Gastroesophageal sphincter (tissue), 3 donors: ENCODE measurements around the gene OR5B2.

Source experiments
- EP300 ChIP-seq: sonication (generic); formaldehyde crosslinking; IDR thresholded peaks from one replicate; pipeline ENCODE4 v1.6.1; 2017; ENCODE audit warnings: antibody characterized with exemption, mild to moderate bottlenecking
- POLR2AphosphoS5 ChIP-seq: sonication (generic); formaldehyde crosslinking; IDR thresholded peaks from one replicate; pipeline ENCODE4 v1.6.1; 2017; ENCODE audit warnings: antibody characterized with exemption
- TF ChIP-seq, protein P1 (sequence below), 4 experiments: fragments of 200-600 bp in 2 of 4; fragments of 450-650 bp in 2 of 4; sonication (generic) in 1 of 4; IDR thresholded peaks; one replicate each; pipeline ENCODE4 v1.5.1; 2017 to 2019; ENCODE audit warnings: antibody characterized with exemption in 4 of 4, mild to moderate bottlenecking in 2 of 4, moderate library complexity in 2 of 4

DNA sequence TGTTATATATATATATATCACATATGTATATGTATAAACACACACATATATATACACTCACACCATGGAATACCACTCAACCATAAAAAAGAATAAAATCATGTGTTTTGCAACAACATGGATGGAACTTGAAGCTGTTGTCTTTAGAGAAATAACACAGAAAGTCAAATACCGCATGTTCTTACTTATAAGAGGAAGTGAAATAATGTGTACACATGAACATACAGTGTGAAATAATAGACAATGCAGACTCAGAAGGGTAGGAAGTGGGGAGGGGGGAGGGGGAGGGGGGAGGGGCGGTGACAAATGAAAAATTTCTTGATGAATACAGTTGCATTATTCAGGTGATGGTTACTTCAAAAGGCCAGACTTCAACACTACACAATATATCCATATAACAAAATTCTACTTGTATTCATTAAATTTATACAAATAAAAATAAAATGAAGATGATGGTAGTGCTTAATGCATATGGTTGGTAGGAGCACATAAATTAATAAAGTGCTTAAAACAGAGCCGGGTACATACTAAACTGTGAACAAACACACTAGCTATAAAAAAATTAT is 5.8 kb upstream of the OR5B2 start:
- no peak for TF ChIP-seq EP300
- TF ChIP-seq POLR2AphosphoS5, result no peak
- TF ChIP-seq, protein P1, sequence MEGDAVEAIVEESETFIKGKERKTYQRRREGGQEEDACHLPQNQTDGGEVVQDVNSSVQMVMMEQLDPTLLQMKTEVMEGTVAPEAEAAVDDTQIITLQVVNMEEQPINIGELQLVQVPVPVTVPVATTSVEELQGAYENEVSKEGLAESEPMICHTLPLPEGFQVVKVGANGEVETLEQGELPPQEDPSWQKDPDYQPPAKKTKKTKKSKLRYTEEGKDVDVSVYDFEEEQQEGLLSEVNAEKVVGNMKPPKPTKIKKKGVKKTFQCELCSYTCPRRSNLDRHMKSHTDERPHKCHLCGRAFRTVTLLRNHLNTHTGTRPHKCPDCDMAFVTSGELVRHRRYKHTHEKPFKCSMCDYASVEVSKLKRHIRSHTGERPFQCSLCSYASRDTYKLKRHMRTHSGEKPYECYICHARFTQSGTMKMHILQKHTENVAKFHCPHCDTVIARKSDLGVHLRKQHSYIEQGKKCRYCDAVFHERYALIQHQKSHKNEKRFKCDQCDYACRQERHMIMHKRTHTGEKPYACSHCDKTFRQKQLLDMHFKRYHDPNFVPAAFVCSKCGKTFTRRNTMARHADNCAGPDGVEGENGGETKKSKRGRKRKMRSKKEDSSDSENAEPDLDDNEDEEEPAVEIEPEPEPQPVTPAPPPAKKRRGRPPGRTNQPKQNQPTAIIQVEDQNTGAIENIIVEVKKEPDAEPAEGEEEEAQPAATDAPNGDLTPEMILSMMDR (IDR thresholded peaks at IDR 0.05), result no peak
